GM21381 (cell line): ENCODE measurements around the gene ACTR10.

Experiments used
- ATAC-seq: cut with Tn5 transposase; IDR thresholded peaks from one replicate; pipeline ENCODE4 v1.9.1; 2021; ENCODE audit warnings: mild to moderate bottlenecking, moderate library complexity; ENCODE audit not compliant: unreplicated experiment

ACTR10 gene

DNA sequence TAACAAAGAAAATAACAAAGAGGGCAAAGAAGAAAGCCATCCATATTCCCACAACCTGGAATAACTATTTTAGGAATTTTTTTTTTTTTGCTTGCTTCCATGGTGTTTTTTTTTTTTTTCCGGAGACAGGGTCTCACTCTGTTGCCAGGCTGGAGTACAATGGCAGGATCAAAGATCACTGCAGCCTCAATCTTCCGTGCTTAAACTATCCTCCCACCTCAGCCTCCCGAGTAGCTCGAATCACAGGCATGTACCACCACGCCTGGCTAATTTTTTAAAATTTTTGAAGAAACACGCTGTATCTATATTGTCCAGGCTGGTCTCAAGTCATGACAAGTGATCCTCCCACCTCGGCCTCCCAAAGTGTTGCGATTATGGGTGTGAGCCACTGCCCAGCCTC is 78.2 kb downstream of the ACTR10 start:
- ATAC-seq, result no peak

DNA sequence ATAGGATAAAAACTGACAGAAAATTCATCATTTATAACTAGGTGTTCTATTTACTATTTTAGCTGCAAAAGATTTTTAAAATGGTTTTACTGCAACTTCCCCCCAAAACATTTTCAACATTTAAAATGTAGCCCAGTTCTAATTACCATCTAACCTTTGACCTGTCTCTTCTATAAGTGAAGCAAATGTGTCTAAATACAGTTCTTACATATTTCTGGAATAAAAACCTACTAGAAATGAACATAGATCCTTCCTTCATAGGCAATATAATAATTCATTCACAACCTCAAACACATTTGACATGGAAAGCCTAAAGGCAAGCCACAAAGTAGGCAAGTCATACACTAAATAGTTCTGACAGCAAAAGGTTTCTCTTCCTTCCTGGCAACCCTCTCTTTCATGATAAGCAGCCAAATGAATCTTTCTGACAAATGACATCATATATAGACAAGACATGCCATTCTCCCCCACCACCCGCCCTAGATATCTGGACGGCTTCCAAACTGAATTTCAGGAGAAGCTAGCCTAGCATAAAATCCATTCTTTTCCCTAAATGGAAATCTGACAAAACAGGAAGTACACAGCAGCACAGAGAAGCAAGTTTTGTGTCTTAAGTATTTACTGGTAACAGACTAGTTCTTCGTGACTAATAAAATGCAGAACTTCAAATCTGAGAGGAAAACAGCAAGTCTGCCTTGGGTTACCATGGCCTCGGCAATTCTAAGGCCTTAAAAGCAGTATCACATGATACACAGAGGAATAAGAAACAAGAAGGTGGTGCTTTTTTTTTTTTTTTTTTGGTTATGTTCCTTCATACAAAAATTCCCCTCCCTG is 81.2 kb downstream of the ACTR10 start:
- ATAC-seq, result peak; percentile 49

DNA sequence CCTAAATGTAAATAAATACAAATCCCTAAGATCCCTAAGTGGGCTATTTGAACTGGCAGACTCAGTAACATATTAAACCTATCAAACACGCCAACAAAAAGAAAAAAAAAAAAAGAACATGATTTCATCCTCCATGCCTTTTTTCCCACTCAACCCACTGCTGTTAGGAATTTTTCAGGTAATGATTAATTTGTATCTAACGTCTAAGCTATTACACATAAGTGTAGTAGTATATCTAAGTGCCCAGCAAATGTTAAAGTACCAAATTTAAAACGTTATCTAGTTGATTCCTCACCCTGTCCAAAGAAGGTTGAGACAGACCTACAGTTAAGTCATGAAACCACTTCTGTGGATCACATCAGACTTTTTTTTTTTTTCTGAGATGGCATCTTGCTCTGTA is 82.0 kb downstream of the ACTR10 start:
- ATAC-seq, result no peak

DNA sequence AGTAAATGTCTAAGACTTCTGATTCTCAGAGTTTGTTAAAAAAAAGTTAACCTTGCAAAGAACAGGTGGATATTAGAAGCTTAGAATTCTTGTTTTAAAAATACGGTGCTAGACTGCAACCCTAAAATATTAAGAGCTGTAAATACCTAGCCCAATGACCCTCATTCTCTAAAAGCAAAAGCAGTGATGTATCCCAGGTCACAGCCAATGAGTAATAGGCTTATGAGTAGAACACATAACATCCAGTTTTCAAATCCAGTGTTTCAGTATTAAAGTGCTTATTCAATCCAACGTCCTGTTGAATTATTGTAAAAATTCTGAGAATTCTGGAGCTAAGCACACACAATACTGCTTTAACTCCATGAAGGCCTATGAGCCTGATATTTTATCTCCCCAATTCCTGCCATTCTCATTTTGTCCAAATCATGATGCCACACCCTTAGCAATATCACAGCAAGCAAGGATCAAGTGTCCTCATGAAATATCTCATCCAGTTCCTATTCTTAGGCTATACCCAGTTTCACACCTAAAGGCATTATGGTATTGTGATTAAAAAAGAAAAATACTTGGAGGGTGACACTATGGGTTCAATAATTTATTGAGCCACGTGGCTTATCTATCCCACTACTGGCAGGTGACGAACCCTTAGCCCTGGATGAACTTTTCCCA is 83.1 kb downstream of the ACTR10 start:
- ATAC-seq, result no peak

DNA sequence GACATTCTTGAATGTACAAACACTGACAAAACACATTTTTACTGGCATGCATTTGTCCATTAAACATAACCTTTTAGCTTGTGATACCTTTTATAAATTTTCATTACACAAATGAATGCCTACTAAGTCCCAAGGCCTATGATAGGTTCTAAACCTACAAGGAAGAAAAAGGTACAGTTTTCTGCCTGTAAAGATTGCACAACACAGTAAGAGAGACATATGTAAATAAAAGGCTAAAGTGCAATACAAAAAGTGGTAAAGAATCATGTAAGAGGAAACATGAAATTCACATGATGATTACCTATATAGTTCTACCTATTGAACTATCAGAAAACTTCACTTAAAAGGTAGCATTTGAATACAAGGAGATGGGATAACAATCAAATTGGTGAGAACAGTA is 83.8 kb downstream of the ACTR10 start:
- ATAC-seq, result no peak

DNA sequence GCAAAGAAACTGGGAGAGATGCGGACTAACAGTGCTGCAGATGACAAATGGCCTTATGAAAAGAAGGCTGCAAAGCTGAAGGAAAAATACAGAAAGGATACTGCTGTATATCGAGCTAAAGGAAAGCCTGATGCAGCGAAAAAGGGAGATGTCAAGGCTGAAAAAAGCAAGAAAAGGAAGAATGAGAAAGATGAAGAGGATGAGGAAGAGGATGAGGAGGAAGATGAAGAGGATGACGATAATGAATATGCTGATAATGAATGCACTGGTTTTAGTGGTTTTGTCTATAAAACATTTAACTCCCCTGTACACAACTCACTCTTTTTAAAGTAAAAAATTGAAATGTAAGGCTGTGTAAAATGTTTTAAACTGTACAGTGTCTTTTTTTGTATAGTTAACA is 85.2 kb downstream of the ACTR10 start:
- ATAC-seq, result no peak
